HL-60 (cell line): ENCODE results near the gene CCDC192.

Experiments
- DNase-seq, 2 experiments: peaks; one replicate each; pipeline ENCODE4 v3.0.0-alpha.2; 2010 to 2020; ENCODE audit warnings: low read depth in 1 of 2, low spot score in 1 of 2
- H3K27ac ChIP-seq: fragments of 250-450 bp; sonication (Bioruptor Pico); replicated peaks from 2 replicates; pipeline ENCODE4 v1.5.1; 2020; ENCODE audit warnings: mild to moderate bottlenecking, moderate library complexity
- H3K27me3 ChIP-seq: fragments of 250-450 bp; sonication (Bioruptor Pico); 2 replicates; pipeline ENCODE4 v1.5.1; 2021; ENCODE audit warnings: mild to moderate bottlenecking, moderate library complexity; ENCODE audit not compliant: insufficient read depth, poor library complexity, severe bottlenecking
- H3K4me3 ChIP-seq: replicated peaks from 2 replicates; pipeline ENCODE4 v1.5.1; 2011; ENCODE audit warnings: mild to moderate bottlenecking, control low read depth, low read length; ENCODE audit not compliant: insufficient read depth
- GABPA ChIP-seq: IDR thresholded peaks from 2 replicates; pipeline ENCODE4 v1.6.1; 2012; ENCODE audit warnings: low read depth
- POLR2AphosphoS5 ChIP-seq: IDR thresholded peaks from 2 replicates; pipeline ENCODE4 v1.6.1; 2012; ENCODE audit warnings: low read depth
- SPI1 ChIP-seq: IDR thresholded peaks from 2 replicates; pipeline ENCODE4 v1.6.1; 2012; ENCODE audit warnings: low read depth, mild to moderate bottlenecking, borderline replicate concordance
- TF ChIP-seq, protein P1 (sequence below): IDR thresholded peaks from one replicate; pipeline ENCODE4 v1.5.1; 2011; ENCODE audit warnings: low read length, control low read depth, inconsistent platforms; ENCODE audit not compliant: insufficient read depth
- TF ChIP-seq, protein P2 (sequence below): IDR thresholded peaks from 2 replicates; pipeline ENCODE4 v1.6.1; 2012; ENCODE audit warnings: low read depth; ENCODE audit not compliant: insufficient replicate concordance

The CCDC192 gene

DNA sequence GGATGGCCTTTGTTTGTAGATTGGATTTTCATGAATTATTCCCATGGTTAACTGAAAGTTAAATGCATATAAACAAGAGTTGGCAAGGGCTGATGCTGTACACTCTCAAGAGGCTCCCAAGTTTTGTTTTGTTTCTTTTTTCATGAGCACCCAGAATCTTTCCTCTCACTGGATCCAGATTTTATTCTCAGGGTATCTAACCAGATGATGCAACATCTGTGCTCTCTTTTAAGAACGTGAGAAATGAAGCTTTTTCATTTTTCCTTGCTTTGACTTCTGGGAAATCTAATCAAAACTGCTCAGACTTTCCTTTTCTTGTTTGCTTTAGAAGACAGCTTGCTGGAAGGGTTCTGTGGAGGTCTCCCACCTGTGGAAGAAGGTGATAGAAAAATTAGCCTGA lies 237.7 kb downstream of the CCDC192 start:
- TF ChIP-seq, protein P1, sequence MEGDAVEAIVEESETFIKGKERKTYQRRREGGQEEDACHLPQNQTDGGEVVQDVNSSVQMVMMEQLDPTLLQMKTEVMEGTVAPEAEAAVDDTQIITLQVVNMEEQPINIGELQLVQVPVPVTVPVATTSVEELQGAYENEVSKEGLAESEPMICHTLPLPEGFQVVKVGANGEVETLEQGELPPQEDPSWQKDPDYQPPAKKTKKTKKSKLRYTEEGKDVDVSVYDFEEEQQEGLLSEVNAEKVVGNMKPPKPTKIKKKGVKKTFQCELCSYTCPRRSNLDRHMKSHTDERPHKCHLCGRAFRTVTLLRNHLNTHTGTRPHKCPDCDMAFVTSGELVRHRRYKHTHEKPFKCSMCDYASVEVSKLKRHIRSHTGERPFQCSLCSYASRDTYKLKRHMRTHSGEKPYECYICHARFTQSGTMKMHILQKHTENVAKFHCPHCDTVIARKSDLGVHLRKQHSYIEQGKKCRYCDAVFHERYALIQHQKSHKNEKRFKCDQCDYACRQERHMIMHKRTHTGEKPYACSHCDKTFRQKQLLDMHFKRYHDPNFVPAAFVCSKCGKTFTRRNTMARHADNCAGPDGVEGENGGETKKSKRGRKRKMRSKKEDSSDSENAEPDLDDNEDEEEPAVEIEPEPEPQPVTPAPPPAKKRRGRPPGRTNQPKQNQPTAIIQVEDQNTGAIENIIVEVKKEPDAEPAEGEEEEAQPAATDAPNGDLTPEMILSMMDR, result no peak
- TF ChIP-seq, protein P2, sequence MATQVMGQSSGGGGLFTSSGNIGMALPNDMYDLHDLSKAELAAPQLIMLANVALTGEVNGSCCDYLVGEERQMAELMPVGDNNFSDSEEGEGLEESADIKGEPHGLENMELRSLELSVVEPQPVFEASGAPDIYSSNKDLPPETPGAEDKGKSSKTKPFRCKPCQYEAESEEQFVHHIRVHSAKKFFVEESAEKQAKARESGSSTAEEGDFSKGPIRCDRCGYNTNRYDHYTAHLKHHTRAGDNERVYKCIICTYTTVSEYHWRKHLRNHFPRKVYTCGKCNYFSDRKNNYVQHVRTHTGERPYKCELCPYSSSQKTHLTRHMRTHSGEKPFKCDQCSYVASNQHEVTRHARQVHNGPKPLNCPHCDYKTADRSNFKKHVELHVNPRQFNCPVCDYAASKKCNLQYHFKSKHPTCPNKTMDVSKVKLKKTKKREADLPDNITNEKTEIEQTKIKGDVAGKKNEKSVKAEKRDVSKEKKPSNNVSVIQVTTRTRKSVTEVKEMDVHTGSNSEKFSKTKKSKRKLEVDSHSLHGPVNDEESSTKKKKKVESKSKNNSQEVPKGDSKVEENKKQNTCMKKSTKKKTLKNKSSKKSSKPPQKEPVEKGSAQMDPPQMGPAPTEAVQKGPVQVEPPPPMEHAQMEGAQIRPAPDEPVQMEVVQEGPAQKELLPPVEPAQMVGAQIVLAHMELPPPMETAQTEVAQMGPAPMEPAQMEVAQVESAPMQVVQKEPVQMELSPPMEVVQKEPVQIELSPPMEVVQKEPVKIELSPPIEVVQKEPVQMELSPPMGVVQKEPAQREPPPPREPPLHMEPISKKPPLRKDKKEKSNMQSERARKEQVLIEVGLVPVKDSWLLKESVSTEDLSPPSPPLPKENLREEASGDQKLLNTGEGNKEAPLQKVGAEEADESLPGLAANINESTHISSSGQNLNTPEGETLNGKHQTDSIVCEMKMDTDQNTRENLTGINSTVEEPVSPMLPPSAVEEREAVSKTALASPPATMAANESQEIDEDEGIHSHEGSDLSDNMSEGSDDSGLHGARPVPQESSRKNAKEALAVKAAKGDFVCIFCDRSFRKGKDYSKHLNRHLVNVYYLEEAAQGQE, result no peak
- TF ChIP-seq GABPA (no peak), SPI1 (no peak), POLR2AphosphoS5 (no peak)
- no peak overlapping the region for H3K27ac ChIP-seq

DNA sequence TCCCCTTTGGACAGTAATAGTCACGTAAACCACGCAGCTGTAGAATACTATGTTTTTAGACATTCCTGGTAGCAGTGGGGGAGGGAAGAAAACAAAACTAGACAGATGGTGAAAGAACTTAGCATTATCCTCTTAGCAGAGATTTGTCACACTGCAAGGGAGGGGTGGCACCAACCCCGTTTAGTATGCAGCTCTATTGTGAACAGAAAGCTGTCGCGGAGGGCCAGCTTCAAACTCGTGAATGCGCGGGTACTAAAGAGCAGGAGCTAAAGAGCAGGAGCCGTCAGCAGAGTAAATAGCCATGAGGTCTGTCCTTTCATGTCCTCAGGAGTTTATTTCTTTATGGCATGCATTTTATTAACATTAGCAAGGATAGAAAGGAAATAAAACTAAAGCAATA lies 238.5 kb downstream of the CCDC192 start:
- Histone ChIP-seq H3K4me3 (no peak overlapping the region), H3K27ac (no peak overlapping the region), H3K27me3 (no peaks in the 10 kb centered on the region)
- no peak for DNase-seq
- TF ChIP-seq GABPA, result no peak
- no peak for TF ChIP-seq POLR2AphosphoS5
- TF ChIP-seq, protein P2, result no peak
- TF ChIP-seq SPI1, result no peak
- TF ChIP-seq, protein P1, result no peak

More for the DNA sequence above, 237.7 kb downstream of the CCDC192 start:
- H3K4me3 ChIP-seq, result no peak overlapping the region
- no peak for DNase-seq
- H3K27me3 ChIP-seq, result no peaks in the 10 kb centered on the region

DNA sequence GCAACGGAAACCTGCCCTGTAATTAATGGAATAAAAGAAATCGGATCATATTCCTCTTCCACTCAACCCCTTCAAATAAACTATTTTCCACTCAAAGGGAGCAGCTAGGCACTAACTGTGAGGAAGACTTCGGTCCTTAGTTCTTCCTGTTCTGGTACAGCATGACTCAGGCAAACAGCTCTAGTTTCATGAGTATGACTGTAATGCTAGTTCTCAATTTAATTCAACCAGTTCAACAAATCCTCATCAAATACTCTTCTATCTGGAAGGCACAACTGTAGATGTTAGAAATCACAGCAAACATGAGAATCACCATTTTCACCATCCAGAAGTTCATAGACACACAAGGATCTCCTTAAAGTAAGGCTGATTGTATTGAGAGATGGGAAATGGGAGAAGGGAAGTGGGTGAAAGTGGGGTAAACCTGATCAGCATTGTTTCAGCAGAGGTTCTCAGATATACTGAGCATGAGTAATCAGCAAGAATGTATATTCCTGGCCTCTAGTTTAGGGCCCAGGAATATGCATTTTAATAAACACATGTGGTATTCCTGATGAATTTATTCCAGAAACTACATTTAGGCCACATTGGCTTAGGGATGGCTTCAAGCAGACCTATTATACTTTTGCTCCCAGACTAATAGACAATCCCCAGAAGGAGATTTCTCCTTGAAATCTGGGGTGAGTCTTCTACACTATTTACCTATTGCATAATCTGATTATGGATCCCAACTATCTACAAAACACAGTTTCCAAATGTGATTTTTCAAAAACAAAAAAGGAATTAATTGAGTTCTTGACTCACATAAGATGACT lies 239.3 kb downstream of the CCDC192 start:
- DNase-seq, result no peak
- H3K27ac ChIP-seq, result no peak overlapping the region
- no peaks in the 10 kb centered on the region for H3K27me3 ChIP-seq
- TF ChIP-seq, protein P1, result no peak
- TF ChIP-seq SPI1, result no peak
- TF ChIP-seq GABPA, result no peak
- TF ChIP-seq, protein P2, result no peak
- TF ChIP-seq POLR2AphosphoS5, result no peak
- no peak overlapping the region for H3K4me3 ChIP-seq
